ENCODE results near the gene SEPTIN12. TPM values are rescaled to one million over a fixed set of nuclear protein-coding genes. Genes with fewer than 3 reads are reported as not detected.
A peak's percentile ranks its signal among the peaks of the same experiment; 100 is the strongest.

The SEPTIN12 gene
- total RNA-seq, 6 experiments from 2014 or later, result not detected

DNA sequence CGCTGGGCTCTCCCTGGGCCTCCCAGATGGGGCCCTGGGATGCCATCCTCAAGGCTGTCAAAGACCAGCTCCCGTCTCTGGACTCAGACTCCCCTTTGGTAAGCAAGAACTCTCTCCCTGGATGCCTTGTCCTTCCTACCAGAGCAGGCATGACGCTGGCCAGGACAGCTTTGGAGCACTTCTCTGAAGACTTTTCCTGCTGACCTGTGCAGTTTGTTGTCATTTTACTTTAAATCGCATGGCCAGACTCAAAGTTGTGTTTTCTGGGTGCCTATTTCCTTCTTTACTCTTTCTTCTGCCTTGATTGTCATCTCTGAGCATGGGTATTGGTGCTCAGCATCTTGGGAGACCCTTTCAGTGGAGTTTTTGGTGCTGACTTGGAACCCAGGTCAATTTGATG is 51.6 kb downstream of the SEPTIN12 start:
- intact Hi-C loops (cut with DNase I), result loop anchor here in 1 of 2 donors (10.0 kb wide), 1 partner anchor 218 kb away; the partner anchor contains the start of gene SEC14L5
- ATAC-seq (no peak), DNase-seq (no peak)
- Histone ChIP-seq H3K27me3 (no peaks in the 10 kb centered on the region), H3K4me3 (no peak overlapping the region), H3K36me3 (no peaks in the 10 kb centered on the region), H3K9me3 (no peaks in the 10 kb centered on the region), H3K27ac (no peak overlapping the region), H3K4me1 (peaks cover 0 to 11% (median 0%) of the 10 kb centered on the region in 4 donors)
- WGBS (ENCODE audit: insufficient coverage, low coverage, low lambda C conversion rate, missing lambda C conversion rate), result 53% methylated on average over 2 of the region's 4 CpGs
- TF ChIP-seq CTCF (IDR thresholded peaks at IDR 0.05), result no peak
- no peak for TF ChIP-seq POLR2A (IDR thresholded peaks at IDR 0.05)

DNA sequence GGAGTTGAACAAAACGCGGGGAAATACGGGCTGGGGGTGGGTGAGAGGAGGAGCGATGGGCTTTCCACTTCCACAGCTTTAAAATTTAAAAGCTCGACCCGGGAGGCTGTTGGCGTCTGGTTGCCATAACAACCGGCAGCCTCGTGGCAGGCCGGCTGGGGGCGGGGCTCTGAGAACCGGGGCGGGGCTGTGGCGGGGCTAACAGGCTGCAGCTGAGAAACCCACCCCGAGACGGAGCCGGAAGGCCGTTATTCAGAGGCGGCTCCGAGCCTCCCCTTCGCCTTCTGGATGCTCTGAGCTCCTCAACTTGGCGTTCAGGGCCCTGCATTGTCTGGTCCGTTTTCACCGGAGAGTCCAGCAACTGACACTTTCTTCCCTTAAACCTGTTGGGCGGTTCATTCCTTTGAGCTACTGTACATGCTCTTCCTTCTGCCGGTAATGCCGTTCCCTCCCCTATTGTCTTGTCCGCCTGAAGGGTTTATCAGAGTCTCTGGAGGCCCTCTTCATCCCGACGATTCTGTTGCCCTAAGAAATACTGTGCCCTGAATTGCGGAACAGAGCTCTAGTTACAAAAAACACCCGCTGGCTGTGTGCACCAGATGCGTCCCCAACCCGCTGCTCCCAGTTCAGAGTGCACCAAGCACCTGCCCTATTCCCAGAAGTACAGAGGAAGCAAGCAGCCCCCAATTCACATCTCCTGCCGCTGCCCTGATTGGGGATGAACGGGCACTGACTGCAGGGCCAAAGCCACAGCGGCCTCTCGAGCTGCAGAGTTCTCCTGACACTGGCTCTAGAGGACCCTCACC is 53.2 kb downstream of the SEPTIN12 start:
- H3K27ac ChIP-seq, result peak overlapping the region in 2 of 3 donors; percentile 1 to 44
- no peaks in the 10 kb centered on the region for H3K9me3 ChIP-seq
- peak overlapping the region; percentile 80 to 97 (median 94) for H3K4me3 ChIP-seq
- H3K4me1 ChIP-seq, result peaks cover 0 to 11% (median 0%) of the 10 kb centered on the region in 4 donors
- ATAC-seq, result peak; percentile 82 to 85 (median 83)
- TF ChIP-seq POLR2A (IDR thresholded peaks at IDR 0.05) (no peak), CTCF (IDR thresholded peaks at IDR 0.05) (no peak)
- intact Hi-C loops (cut with DNase I), result loop anchor here in 1 of 2 donors (10.0 kb wide), 1 partner anchor 220 kb away; the partner anchor contains the start of gene SEC14L5
- no peaks in the 10 kb centered on the region for H3K27me3 ChIP-seq
- 7% methylated on average over 13 of the region's 38 CpGs for WGBS (ENCODE audit: insufficient coverage, low coverage, low lambda C conversion rate, missing lambda C conversion rate)
- no peaks in the 10 kb centered on the region for H3K36me3 ChIP-seq
- DNase-seq, result peak; percentile 92 to 94 (median 93)

- Histone ChIP-seq H3K4me1 (peaks cover 0 to 11% (median 0%) of the 10 kb centered on the region in 4 donors), H3K9me3 (no peaks in the 10 kb centered on the region), H3K4me3 (peak within 1 kb of the TSS; percentile 80 to 97 (median 94)), H3K36me3 (peaks cover 0 to 7% (median under 1%) of the 10 kb centered on the region in 4 donors), H3K27ac (peak within 1 kb of the TSS in 2 of 3 donors; percentile 12 to 44), H3K27me3 (no peaks in the 10 kb centered on the region)
- DNase-seq (peak; percentile 97 to 99 (median 98)), ATAC-seq (peak; percentile 96 to 98 (median 97))
- WGBS (ENCODE audit: insufficient coverage, low coverage, low lambda C conversion rate, missing lambda C conversion rate), result 0% methylated on average over 18 of the region's 70 CpGs
- TF ChIP-seq POLR2A (IDR thresholded peaks at IDR 0.05) (peak; percentile 39), CTCF (IDR thresholded peaks at IDR 0.05) (no peak)
- intact Hi-C loops (cut with DNase I), result loop anchor here in 1 of 2 donors (10.0 kb wide), 1 partner anchor 221 kb away; the partner anchor contains the start of gene SEC14L5
Observed at GRCh38 chr16:4734063-4734729, 53.9 kb downstream of the SEPTIN12 start, which contains the start of the genes ANKS3 and DNAAF8. Gene ANKS3, minus strand, starts transcription at chr16:4734271. Its CDS starts 4,122 bp downstream, at chr16:4730149. Gene DNAAF8, plus strand, starts transcription at chr16:4734537. Its CDS starts 1,978 bp downstream, at chr16:4736515.

GRCh38 chr16:4733747-4734062 is 54.4 kb downstream of the SEPTIN12 start:
- H3K4me3 ChIP-seq, result peak overlapping the region; percentile 80 to 97 (median 94)
- H3K9me3 ChIP-seq, result no peaks in the 10 kb centered on the region
- TF ChIP-seq CTCF (IDR thresholded peaks at IDR 0.05) (no peak), POLR2A (IDR thresholded peaks at IDR 0.05) (no peak)
- H3K36me3 ChIP-seq, result peaks cover 0 to 9% (median 2%) of the 10 kb centered on the region in 4 donors
- peaks cover 0 to 11% (median 0%) of the 10 kb centered on the region in 4 donors for H3K4me1 ChIP-seq
- ATAC-seq (no peak), DNase-seq (no peak)
- no peaks in the 10 kb centered on the region for H3K27me3 ChIP-seq
- intact Hi-C loops (cut with DNase I), result loop anchor here in 1 of 2 donors (10.0 kb wide), 1 partner anchor 221 kb away; the partner anchor contains the start of gene SEC14L5
- 6% methylated on average over 7 of the region's 19 CpGs for WGBS (ENCODE audit: insufficient coverage, low coverage, low lambda C conversion rate, missing lambda C conversion rate)
- peak overlapping the region in 1 of 3 donors; percentile 12 for H3K27ac ChIP-seq
